GM12878 (cell line): ENCODE results near the gene PUDP. TPM values are rescaled to one million over a fixed set of nuclear protein-coding genes. Genes with fewer than 3 reads are reported as not detected.

ENCODE experiments used
- BCL11A ChIP-seq: IDR thresholded peaks from 2 replicates; pipeline ENCODE4 v1.6.1; 2011; ENCODE audit warnings: low read depth, low read length
- BRCA1 ChIP-seq: IDR thresholded peaks from 2 replicates; pipeline ENCODE4 v1.6.1; 2011; ENCODE audit warnings: low read depth, low read length, improper control_type of control experiment
- CTCF ChIP-seq, 3 experiments: IDR thresholded peaks in 2 of 3; conservative IDR thresholded peaks in 1 of 3; 2 replicates each; pipeline ENCODE4 v1.5.1; 2011; ENCODE audit warnings: low read depth in 3 of 3, low read length in 3 of 3, mild to moderate bottlenecking in 3 of 3, control low read depth in 2 of 3, moderate library complexity in 2 of 3, inconsistent platforms in 1 of 3, mixed read lengths in 1 of 3; ENCODE audit not compliant: control insufficient read depth in 2 of 3, insufficient read depth in 1 of 3; ENCODE audit errors: extremely low read depth in 1 of 3
- FOXM1 ChIP-seq: IDR thresholded peaks from 2 replicates; pipeline ENCODE4 v1.6.1; 2012; ENCODE audit warnings: low read depth, mild to moderate bottlenecking, inconsistent platforms, low read length, moderate library complexity
- GABPA ChIP-seq: IDR thresholded peaks from 2 replicates; pipeline ENCODE4 v1.6.1; 2014; ENCODE audit warnings: antibody characterized with exemption, low read depth, mild to moderate bottlenecking, inconsistent platforms
- LARP7 ChIP-seq: fragments of 450-650 bp; IDR thresholded peaks from 2 replicates; pipeline ENCODE4 v1.6.1; 2017; ENCODE audit warnings: mild to moderate bottlenecking
- MEF2B ChIP-seq: fragments of 450-650 bp; IDR thresholded peaks from 2 replicates; pipeline ENCODE4 v1.6.1; 2018; ENCODE audit warnings: mild to moderate bottlenecking, moderate library complexity; ENCODE audit not compliant: partially characterized antibody, poor library complexity, severe bottlenecking
- MTA2 ChIP-seq: fragments of 450-650 bp; IDR thresholded peaks from 2 replicates; pipeline ENCODE4 v1.6.1; 2016; ENCODE audit warnings: low read depth, mild to moderate bottlenecking, moderate library complexity
- MYB ChIP-seq: fragments of 150-350 bp; IDR thresholded peaks from 2 replicates; pipeline ENCODE4 v1.6.1; 2014; ENCODE audit warnings: mild to moderate bottlenecking, low read depth, low read length, borderline replicate concordance
- NBN ChIP-seq: fragments of 450-650 bp; IDR thresholded peaks from 2 replicates; pipeline ENCODE4 v1.6.1; 2016
- NR2F1 ChIP-seq: fragments of 450-650 bp; conservative IDR thresholded peaks from 2 replicates; pipeline ENCODE4 v1.6.1; 2017; ENCODE audit warnings: mild to moderate bottlenecking
- PAX5 ChIP-seq: IDR thresholded peaks from 2 replicates; pipeline ENCODE4 v1.6.1; 2011; ENCODE audit warnings: low read depth, low read length, borderline replicate concordance
- RELB ChIP-seq: fragments of 450-650 bp; IDR thresholded peaks from 2 replicates; pipeline ENCODE4 v1.6.1; 2017; ENCODE audit warnings: low read depth, mild to moderate bottlenecking, moderate library complexity
- SMAD5 ChIP-seq: IDR thresholded peaks from 2 replicates; pipeline ENCODE4 v1.6.1; 2016; ENCODE audit warnings: antibody characterized with exemption, low read depth
- YY1 ChIP-seq: IDR thresholded peaks from 2 replicates; pipeline ENCODE4 v1.6.1; 2011; ENCODE audit warnings: low read depth, mild to moderate bottlenecking, low read length
- ZNF687 ChIP-seq: fragments of 450-650 bp; IDR thresholded peaks from 2 replicates; pipeline ENCODE4 v1.6.1; 2017; ENCODE audit warnings: mild to moderate bottlenecking, moderate library complexity
- ZSCAN29 ChIP-seq: fragments of 450-650 bp; IDR thresholded peaks from 2 replicates; pipeline ENCODE4 v1.6.1; 2017; ENCODE audit warnings: mild to moderate bottlenecking, moderate library complexity
- polyA plus RNA-seq, 11 experiments: library from polyadenylated mRNA; depleted of rRNA in 4 of 11; unstranded in 6 of 11; stranded (reverse) in 5 of 11; fragments of >200 nt; fragmentation: Nextera tagmentation in 4 of 11; fragmentation: Illumina TruSeq in 1 of 11; extraction: Ambion mirVana in 4 of 11; extraction: Trizol in 1 of 11; gene quantifications; 1 replicate in 1 of 11; 2 replicates in 10 of 11; pipeline versions ENCODE4 v1.2.1 to v1.2.3, GENCODE V29; 2011 to 2016; ENCODE audit warnings: inconsistent platforms in 2 of 11, missing spikeins in 2 of 11, low read depth in 1 of 11
- total RNA-seq, 4 experiments: library from RNA; depleted of rRNA in 3 of 4; stranded (reverse); fragments of >200 nt in 3 of 4; fragmentation: Illumina TruSeq in 1 of 4; extraction: Trizol in 1 of 4; gene quantifications; 2 replicates each; pipeline versions ENCODE4 v1.2.1 to v1.2.3, GENCODE V29; 2013 to 2021
- TF ChIP-seq, protein P1 (sequence below): fragments of 450-650 bp; formaldehyde crosslinking; IDR thresholded peaks from 2 replicates; pipeline ENCODE4 v1.4.0; 2020; ENCODE audit warnings: mild to moderate bottlenecking, moderate library complexity
- TF ChIP-seq, protein P2 (sequence below): fragments of 450-650 bp; IDR thresholded peaks from 2 replicates; pipeline ENCODE4 v1.6.1; 2016; ENCODE audit warnings: mild to moderate bottlenecking

The PUDP gene
- total and polyA plus RNA-seq, 10 of the 15 experiments (the other 5 are each of a cell fraction or from before 2014, with no cell fraction given): 30.8 to 83.5 (median 61.7) TPM

- TF ChIP-seq, protein P1, sequence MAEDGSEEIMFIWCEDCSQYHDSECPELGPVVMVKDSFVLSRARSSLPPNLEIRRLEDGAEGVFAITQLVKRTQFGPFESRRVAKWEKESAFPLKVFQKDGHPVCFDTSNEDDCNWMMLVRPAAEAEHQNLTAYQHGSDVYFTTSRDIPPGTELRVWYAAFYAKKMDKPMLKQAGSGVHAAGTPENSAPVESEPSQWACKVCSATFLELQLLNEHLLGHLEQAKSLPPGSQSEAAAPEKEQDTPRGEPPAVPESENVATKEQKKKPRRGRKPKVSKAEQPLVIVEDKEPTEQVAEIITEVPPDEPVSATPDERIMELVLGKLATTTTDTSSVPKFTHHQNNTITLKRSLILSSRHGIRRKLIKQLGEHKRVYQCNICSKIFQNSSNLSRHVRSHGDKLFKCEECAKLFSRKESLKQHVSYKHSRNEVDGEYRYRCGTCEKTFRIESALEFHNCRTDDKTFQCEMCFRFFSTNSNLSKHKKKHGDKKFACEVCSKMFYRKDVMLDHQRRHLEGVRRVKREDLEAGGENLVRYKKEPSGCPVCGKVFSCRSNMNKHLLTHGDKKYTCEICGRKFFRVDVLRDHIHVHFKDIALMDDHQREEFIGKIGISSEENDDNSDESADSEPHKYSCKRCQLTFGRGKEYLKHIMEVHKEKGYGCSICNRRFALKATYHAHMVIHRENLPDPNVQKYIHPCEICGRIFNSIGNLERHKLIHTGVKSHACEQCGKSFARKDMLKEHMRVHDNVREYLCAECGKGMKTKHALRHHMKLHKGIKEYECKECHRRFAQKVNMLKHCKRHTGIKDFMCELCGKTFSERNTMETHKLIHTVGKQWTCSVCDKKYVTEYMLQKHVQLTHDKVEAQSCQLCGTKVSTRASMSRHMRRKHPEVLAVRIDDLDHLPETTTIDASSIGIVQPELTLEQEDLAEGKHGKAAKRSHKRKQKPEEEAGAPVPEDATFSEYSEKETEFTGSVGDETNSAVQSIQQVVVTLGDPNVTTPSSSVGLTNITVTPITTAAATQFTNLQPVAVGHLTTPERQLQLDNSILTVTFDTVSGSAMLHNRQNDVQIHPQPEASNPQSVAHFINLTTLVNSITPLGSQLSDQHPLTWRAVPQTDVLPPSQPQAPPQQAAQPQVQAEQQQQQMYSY (CRISPR knock-in tag): peak; percentile 72; the same call in 1 of the 2 replicates
- peak; percentile 88; the same call in 1 of the 2 replicates for TF ChIP-seq NBN
- TF ChIP-seq YY1: peak; percentile 78
- TF ChIP-seq FOXM1: no peak
- peak; percentile 88 for TF ChIP-seq MTA2
- TF ChIP-seq NR2F1: peak; percentile 98
- TF ChIP-seq MYB: peak; percentile 89
- TF ChIP-seq GABPA: no peak
- TF ChIP-seq BCL11A: 0 out of 2 replicates have a peak, but pooled peaks have one; percentile 6
- TF ChIP-seq PAX5: peak; percentile 49; the same call in 1 of the 2 replicates
- TF ChIP-seq BRCA1: peak; percentile 54; the same call in 1 of the 2 replicates
- TF ChIP-seq ZSCAN29: no peak
- TF ChIP-seq LARP7: 0 out of 2 replicates have a peak, but pooled peaks have one; percentile 14
- no peak for TF ChIP-seq CTCF (IDR thresholded peaks at IDR 0.05 in 2 of 3, conservative IDR thresholded peaks at IDR 0.05 in 1 of 3; ENCODE audit: control insufficient read depth in 2 of 3, extremely low read depth in 1 of 3, insufficient read depth in 1 of 3, low read depth in 3 of 3, low read length in 3 of 3)
- TF ChIP-seq, protein P2, sequence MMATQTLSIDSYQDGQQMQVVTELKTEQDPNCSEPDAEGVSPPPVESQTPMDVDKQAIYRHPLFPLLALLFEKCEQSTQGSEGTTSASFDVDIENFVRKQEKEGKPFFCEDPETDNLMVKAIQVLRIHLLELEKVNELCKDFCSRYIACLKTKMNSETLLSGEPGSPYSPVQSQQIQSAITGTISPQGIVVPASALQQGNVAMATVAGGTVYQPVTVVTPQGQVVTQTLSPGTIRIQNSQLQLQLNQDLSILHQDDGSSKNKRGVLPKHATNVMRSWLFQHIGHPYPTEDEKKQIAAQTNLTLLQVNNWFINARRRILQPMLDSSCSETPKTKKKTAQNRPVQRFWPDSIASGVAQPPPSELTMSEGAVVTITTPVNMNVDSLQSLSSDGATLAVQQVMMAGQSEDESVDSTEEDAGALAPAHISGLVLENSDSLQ: peak; percentile 58
- peak; percentile 87 for TF ChIP-seq MEF2B
- peak; percentile 71 for TF ChIP-seq RELB
- peak; percentile 94 for TF ChIP-seq SMAD5
- TF ChIP-seq ZNF687: peak; percentile 100
These were observed 37.1 kb downstream of the PUDP start (continued) for GRCh38 chrX:7110821-7111276.
